Spleen (tissue), 11 donors: ENCODE data around the gene AFAP1. TPM values are rescaled to one million over a fixed set of nuclear protein-coding genes. Genes with fewer than 3 reads are reported as not detected.

Experiments used
- DNase-seq: peaks from one replicate; pipeline ENCODE4 v3.0.0-alpha.2; 2020
- H3K27ac ChIP-seq, 8 donors: fragments of 200-600 bp; sonication (generic) in 7 of 8; 1 replicate in 4 of 8; 2 replicates in 4 of 8; pipeline versions ENCODE4 v1.5.0 to v1.8.0; 2016 to 2021; ENCODE audit warnings: inconsistent platforms in 4 of 8, mild to moderate bottlenecking in 4 of 8, moderate library complexity in 1 of 8
- H3K27me3 ChIP-seq, 7 donors: fragments of 200-600 bp; sonication (generic) in 6 of 7; replicated peaks in 1 of 7; 1 replicate in 4 of 7; 2 replicates in 3 of 7; pipeline versions ENCODE4 v1.5.0 to v1.8.0; 2016 to 2021; ENCODE audit warnings: inconsistent platforms in 3 of 7, mild to moderate bottlenecking in 1 of 7
- H3K36me3 ChIP-seq, 6 donors: fragments of 200-600 bp; sonication (generic) in 5 of 6; 1 replicate in 4 of 6; 2 replicates in 2 of 6; pipeline versions ENCODE4 v1.5.0 to v1.8.0; 2016 to 2021; ENCODE audit warnings: inconsistent platforms in 2 of 6
- H3K4me1 ChIP-seq, 6 donors: fragments of 200-600 bp; sonication (generic) in 5 of 6; 1 replicate in 3 of 6; 2 replicates in 3 of 6; pipeline versions ENCODE4 v1.5.0 to v1.8.0; 2016 to 2021; ENCODE audit warnings: inconsistent platforms in 3 of 6
- H3K4me3 ChIP-seq, 8 donors: fragments of 200-600 bp; sonication (generic) in 7 of 8; 1 replicate in 4 of 8; 2 replicates in 4 of 8; pipeline versions ENCODE4 v1.5.0 to v1.8.0; 2016 to 2021; ENCODE audit warnings: inconsistent platforms in 4 of 8, mild to moderate bottlenecking in 4 of 8, moderate library complexity in 2 of 8
- H3K9me3 ChIP-seq, 8 donors: fragments of 200-600 bp; sonication (generic) in 7 of 8; 1 replicate in 4 of 8; 2 replicates in 4 of 8; pipeline versions ENCODE4 v1.5.0 to v1.8.0; 2016 to 2021; ENCODE audit warnings: inconsistent platforms in 4 of 8
- POLR2A ChIP-seq, 3 donors: fragments of 450-650 bp; IDR thresholded peaks; one replicate each; pipeline ENCODE4 v1.5.1; 2017; ENCODE audit warnings: antibody characterized with exemption in 3 of 3, mild to moderate bottlenecking in 1 of 3
- POLR2AphosphoS5 ChIP-seq, 3 donors: sonication (generic); formaldehyde crosslinking; IDR thresholded peaks; one replicate each; pipeline ENCODE4 v1.5.1; 2017; ENCODE audit warnings: antibody characterized with exemption in 3 of 3
- WGBS, 5 donors: extraction: QIAGEN DNeasy Blood & Tissue Kit in 3 of 5; methylation state at CpG; one replicate each; pipeline versions ENCODE4 v1.1.5 to v1.1.7; 2013 to 2018; 5-methylcytosine and 5-hydroxymethylcytosine counted together
- intact Hi-C: fragments of 100-400 bp; cut with DNase I; formaldehyde crosslinking; loops from one replicate; pipeline ENCODE4 v1.15.0; 2023; ENCODE audit warnings: low total_unique reads
- polyA plus RNA-seq, 3 donors: library from polyadenylated mRNA; stranded (reverse); fragments of 200-250 nt; gene quantifications; one replicate each; pipeline ENCODE4 v1.2.1, GENCODE V29; 2013
- total RNA-seq, 7 donors: library from RNA; depleted of rRNA in 3 of 7; stranded (reverse); fragments of >200 nt in 3 of 7; fragmentation: NEBNext Ultra II Directional in 4 of 7; extraction: Animal tissue kit (Norgen Biotek cat#: 25700) in 4 of 7; gene quantifications; one replicate each; pipeline versions ENCODE4 v1.1.0 to v1.2.1, GENCODE V29; 2016 to 2021
- TF ChIP-seq, protein P1 (sequence below), 11 experiments: fragments of 200-600 bp in 7 of 11; fragments of 450-650 bp in 4 of 11; sonication (generic) in 4 of 11; IDR thresholded peaks in 8 of 11; conservative IDR thresholded peaks in 3 of 11; 1 replicate in 7 of 11; 2 replicates in 4 of 11; pipeline versions ENCODE4 v1.4.0 to v1.8.0; 2016 to 2021; ENCODE audit warnings: antibody characterized with exemption in 11 of 11, inconsistent platforms in 4 of 11, mild to moderate bottlenecking in 1 of 11
- donor health status: healthy with polysubstance abuse.
- donor health status: DM: no; HTN: no; CAD: no; lungs with moderate emphysema.
- donor health status: DM: no; HTN: no; CAD: no.
- donor health status: Bipolar disorder and iron deficiency.
- donor health status: healthy.
- donor health status: DM: no; HTN: no; CAD: no.
- donor health status: DM: yes; HTN: yes; CAD: no.

AFAP1 gene
- total and polyA plus RNA-seq, 10 donors, result 1.6 to 29.2 (median 12.1) TPM

DNA sequence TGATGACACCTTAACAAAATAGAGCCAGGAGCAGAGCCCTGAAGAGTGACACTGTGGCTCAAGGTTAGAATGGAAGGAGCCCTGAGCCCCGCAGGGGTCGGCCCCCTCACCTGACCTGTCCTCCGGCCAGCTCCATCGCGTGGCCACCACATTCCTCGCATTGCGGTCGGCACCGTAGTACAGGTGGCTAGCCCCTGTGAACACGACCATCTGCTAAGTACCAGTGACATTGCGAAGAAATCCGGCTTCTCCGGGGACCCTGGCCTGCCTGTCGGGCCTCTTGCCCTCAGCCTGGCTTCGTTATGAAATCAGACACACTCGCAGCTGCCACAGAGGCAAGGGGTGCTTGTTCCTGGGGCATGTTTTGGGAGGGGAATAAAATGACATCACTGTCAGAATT is 179.0 kb downstream of the AFAP1 start:
- Histone ChIP-seq H3K27ac (no peak overlapping the region), H3K4me1 (peaks cover 0 to 42% (median 25%) of the 10 kb centered on the region in 6 donors), H3K27me3 (no peaks in the 10 kb centered on the region), H3K4me3 (no peak overlapping the region), H3K9me3 (no peaks in the 10 kb centered on the region), H3K36me3 (peaks cover 0 to 41% (median 4%) of the 10 kb centered on the region in 6 donors)
- peak; percentile 72 for DNase-seq
- TF ChIP-seq POLR2AphosphoS5 (IDR thresholded peaks at IDR 0.05), result no peak
- TF ChIP-seq, protein P1, sequence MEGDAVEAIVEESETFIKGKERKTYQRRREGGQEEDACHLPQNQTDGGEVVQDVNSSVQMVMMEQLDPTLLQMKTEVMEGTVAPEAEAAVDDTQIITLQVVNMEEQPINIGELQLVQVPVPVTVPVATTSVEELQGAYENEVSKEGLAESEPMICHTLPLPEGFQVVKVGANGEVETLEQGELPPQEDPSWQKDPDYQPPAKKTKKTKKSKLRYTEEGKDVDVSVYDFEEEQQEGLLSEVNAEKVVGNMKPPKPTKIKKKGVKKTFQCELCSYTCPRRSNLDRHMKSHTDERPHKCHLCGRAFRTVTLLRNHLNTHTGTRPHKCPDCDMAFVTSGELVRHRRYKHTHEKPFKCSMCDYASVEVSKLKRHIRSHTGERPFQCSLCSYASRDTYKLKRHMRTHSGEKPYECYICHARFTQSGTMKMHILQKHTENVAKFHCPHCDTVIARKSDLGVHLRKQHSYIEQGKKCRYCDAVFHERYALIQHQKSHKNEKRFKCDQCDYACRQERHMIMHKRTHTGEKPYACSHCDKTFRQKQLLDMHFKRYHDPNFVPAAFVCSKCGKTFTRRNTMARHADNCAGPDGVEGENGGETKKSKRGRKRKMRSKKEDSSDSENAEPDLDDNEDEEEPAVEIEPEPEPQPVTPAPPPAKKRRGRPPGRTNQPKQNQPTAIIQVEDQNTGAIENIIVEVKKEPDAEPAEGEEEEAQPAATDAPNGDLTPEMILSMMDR (IDR thresholded peaks at IDR 0.05 in 8 of 11, conservative IDR thresholded peaks at IDR 0.05 in 3 of 11), result no peak
- TF ChIP-seq POLR2A (IDR thresholded peaks at IDR 0.05), result no peak
- 81 to 92% (median 89%) methylated on average over 16 of the region's 16 CpGs for WGBS, 5 donors
- intact Hi-C loops, result no loop called here

DNA sequence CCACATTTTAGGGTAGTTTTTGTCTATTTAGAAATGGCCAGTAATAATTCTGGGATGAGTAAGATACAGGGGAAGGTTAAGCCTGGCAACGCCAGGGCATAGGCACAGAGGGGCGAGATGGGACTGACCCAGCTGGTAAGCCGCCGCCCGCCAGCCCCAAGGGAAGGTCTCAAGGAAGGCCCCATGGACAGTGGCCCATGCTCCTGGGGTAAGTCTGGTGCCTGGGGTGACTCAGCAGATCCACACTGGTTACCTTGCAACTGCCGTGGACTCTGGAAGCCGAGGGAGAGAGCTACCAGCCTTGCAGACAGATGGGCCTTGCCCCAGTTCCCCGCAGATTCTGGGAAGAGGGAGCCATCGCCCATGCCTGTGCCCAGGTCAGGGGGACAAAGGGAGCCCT is 179.4 kb downstream of the AFAP1 start:
- intact Hi-C loops, result no loop called here
- peaks cover 0 to 37% (median 4%) of the 10 kb centered on the region in 6 donors for H3K36me3 ChIP-seq
- no peaks in the 10 kb centered on the region for H3K9me3 ChIP-seq
- no peaks in the 10 kb centered on the region for H3K27me3 ChIP-seq
- H3K27ac ChIP-seq, result peak overlapping the region in 2 of 8 donors; percentile 58 to 61
- peaks cover 0 to 42% (median 25%) of the 10 kb centered on the region in 6 donors for H3K4me1 ChIP-seq
- TF ChIP-seq POLR2AphosphoS5 (IDR thresholded peaks at IDR 0.05), result no peak
- TF ChIP-seq POLR2A (IDR thresholded peaks at IDR 0.05), result no peak
- TF ChIP-seq, protein P1 (IDR thresholded peaks at IDR 0.05 in 8 of 11, conservative IDR thresholded peaks at IDR 0.05 in 3 of 11), result no peak
- DNase-seq, result peak; percentile 66
- WGBS, 5 donors, result 77 to 93% (median 80%) methylated on average over 8 to 9 of the region's 9 CpGs
- no peak overlapping the region for H3K4me3 ChIP-seq

DNA sequence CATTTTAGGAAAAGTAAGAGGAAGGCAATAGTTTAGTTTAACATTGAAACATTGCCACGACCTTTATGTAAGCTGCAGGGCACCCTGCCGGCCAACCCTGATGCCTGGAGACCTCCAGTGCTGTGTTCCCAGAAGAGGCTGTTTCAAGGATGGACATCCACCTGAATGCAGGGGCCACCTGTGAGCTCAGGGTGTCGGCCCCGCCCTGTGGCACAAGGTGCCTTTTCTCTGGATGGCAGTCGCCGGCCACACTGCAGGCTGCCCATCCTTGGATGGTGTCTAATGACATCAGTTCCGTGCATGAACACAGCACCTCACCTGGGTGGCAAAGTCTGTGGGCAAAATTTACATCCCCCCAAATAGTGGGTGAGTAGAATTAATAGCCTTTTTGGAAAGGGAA is 180.0 kb downstream of the AFAP1 start:
- peak overlapping the region in 3 of 8 donors; percentile 58 to 61 (median 61) for H3K27ac ChIP-seq
- H3K36me3 ChIP-seq, result peaks cover 0 to 33% (median 4%) of the 10 kb centered on the region in 6 donors
- peak overlapping the region in 1 of 8 donors; percentile 36 for H3K4me3 ChIP-seq
- no peaks in the 10 kb centered on the region for H3K27me3 ChIP-seq
- WGBS, 5 donors, result 70 to 85% (median 75%) methylated on average over 5 to 7 of the region's 7 CpGs
- DNase-seq, result peak; percentile 79
- no peaks in the 10 kb centered on the region for H3K9me3 ChIP-seq
- peak in 1 of 3 donors; percentile 12 for TF ChIP-seq POLR2AphosphoS5 (IDR thresholded peaks at IDR 0.05)
- TF ChIP-seq, protein P1 (IDR thresholded peaks at IDR 0.05 in 8 of 11, conservative IDR thresholded peaks at IDR 0.05 in 3 of 11), result no peak
- H3K4me1 ChIP-seq, result peaks cover 0 to 42% (median 25%) of the 10 kb centered on the region in 6 donors
- intact Hi-C loops, result no loop called here

DNA sequence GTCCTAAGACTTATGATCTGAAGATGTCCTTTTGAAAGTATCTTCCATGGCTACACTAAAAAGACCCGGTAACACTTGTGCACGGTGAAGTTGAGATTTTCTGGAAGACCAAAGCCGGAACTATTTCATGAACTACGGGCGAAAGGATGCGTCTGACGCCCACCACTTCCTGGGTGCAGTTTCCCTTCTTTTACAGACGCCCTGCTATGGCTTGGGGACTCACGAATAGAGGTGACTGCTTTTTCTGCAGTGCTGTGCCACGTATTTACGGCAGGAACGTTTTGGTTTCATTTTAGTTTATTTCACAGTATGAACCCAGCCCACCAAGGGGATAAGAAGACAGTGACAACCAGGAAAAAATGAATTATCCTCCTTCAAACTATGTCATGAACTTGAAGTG is 180.4 kb downstream of the AFAP1 start:
- Histone ChIP-seq H3K9me3 (no peaks in the 10 kb centered on the region), H3K27me3 (no peaks in the 10 kb centered on the region), H3K27ac (peak overlapping the region in 3 of 8 donors; percentile 58 to 61 (median 61)), H3K4me3 (peak overlapping the region in 1 of 8 donors; percentile 36), H3K36me3 (peaks cover 0 to 33% (median 4%) of the 10 kb centered on the region in 6 donors), H3K4me1 (peaks cover 0 to 42% (median 25%) of the 10 kb centered on the region in 6 donors)
- TF ChIP-seq POLR2AphosphoS5 (IDR thresholded peaks at IDR 0.05) (no peak), POLR2A (IDR thresholded peaks at IDR 0.05) (no peak)
- TF ChIP-seq, protein P1 (IDR thresholded peaks at IDR 0.05 in 8 of 11, conservative IDR thresholded peaks at IDR 0.05 in 3 of 11), result no peak
- 39 to 58% (median 55%) methylated on average over 12 of the region's 12 CpGs for whole genome bisulfite sequencing, 5 donors
- intact Hi-C loops, result no loop called here
- DNase-seq, result peak; percentile 70
